Tibial nerve (tissue), 4 donors: ENCODE data around the gene TCF4. TPM values are rescaled to one million over a fixed set of nuclear protein-coding genes. Genes with fewer than 3 reads are reported as not detected.

ENCODE experiments used
- DNase-seq, 2 donors: peaks; one replicate each; pipeline ENCODE4 v3.0.0-alpha.2; 2019; ENCODE audit warnings: low spot score in 2 of 2
- H3K27ac ChIP-seq, 4 donors: fragments of 200-600 bp; sonication (generic) in 3 of 4; one replicate each; pipeline ENCODE4 v1.5.1; 2017 to 2019; ENCODE audit warnings: mild to moderate bottlenecking in 1 of 4
- H3K27me3 ChIP-seq, 2 donors: fragments of 200-600 bp; sonication (generic) in 1 of 2; one replicate each; pipeline versions ENCODE4 v1.5.1 to v1.6.0; 2017 to 2019
- H3K36me3 ChIP-seq, 3 donors: fragments of 200-600 bp; sonication (generic); one replicate each; pipeline ENCODE4 v1.5.1; 2018 to 2019
- H3K4me1 ChIP-seq, 4 donors: fragments of 200-600 bp; sonication (generic) in 3 of 4; one replicate each; pipeline ENCODE4 v1.5.1; 2017 to 2019
- H3K4me3 ChIP-seq, 4 donors: fragments of 200-600 bp; sonication (generic) in 3 of 4; one replicate each; pipeline ENCODE4 v1.5.1; 2017 to 2019; ENCODE audit warnings: mild to moderate bottlenecking in 1 of 4, moderate library complexity in 1 of 4
- H3K9me3 ChIP-seq, 4 donors: fragments of 200-600 bp; sonication (generic) in 3 of 4; one replicate each; pipeline ENCODE4 v1.5.1; 2017 to 2019
- EP300 ChIP-seq, 2 donors: sonication (generic); formaldehyde crosslinking; IDR thresholded peaks; one replicate each; pipeline ENCODE4 v1.6.1; 2017; ENCODE audit warnings: antibody characterized with exemption in 2 of 2, mild to moderate bottlenecking in 1 of 2
- POLR2A ChIP-seq, 2 donors: fragments of 450-650 bp; IDR thresholded peaks; one replicate each; pipeline ENCODE4 v1.6.1; 2017; ENCODE audit warnings: antibody characterized with exemption in 2 of 2, mild to moderate bottlenecking in 2 of 2, moderate library complexity in 2 of 2
- WGBS, 2 donors: methylation state at CpG; one replicate each; pipeline ENCODE4 v1.1.5; 2018; 5-methylcytosine and 5-hydroxymethylcytosine counted together
- total RNA-seq, 4 donors: library from RNA; depleted of rRNA; stranded (reverse); fragments of >200 nt; gene quantifications; one replicate each; pipeline ENCODE4 v1.1.0, GENCODE V29; 2016
- TF ChIP-seq, protein P1 (sequence below), 5 experiments: fragments of 200-600 bp in 3 of 5; fragments of 450-650 bp in 2 of 5; sonication (generic) in 3 of 5; IDR thresholded peaks; one replicate each; pipeline ENCODE4 v1.5.1; 2016 to 2019; ENCODE audit warnings: antibody characterized with exemption in 5 of 5, mild to moderate bottlenecking in 3 of 5, moderate library complexity in 2 of 5

TCF4 gene
- total RNA-seq, 4 donors from 2014 or later, result 100 to 157 (median 114) TPM

DNA sequence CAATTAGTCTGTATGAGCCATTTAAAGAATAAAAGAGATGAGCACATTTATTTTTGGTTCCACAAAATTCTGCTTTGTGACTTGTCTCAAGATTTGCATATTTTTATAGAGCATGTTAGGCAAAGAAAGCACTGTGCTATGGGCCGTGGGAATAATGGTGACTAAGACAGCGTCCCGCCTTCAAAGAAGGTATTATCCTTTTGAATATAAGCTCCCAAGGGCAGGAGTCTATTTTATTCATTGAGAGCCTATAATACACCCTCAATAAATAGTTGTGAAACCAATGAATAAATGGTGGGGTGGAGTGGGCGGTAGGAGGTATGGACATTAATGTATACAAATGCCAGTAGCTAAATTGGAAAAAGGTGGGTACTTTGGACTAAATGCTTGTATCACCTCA, 20.5 kb upstream of the TCF4 start:
- H3K4me1 ChIP-seq, result no peaks in the 10 kb centered on the region
- no peak overlapping the region for H3K4me3 ChIP-seq
- WGBS, 2 donors, result 90 to 92% methylated on average over 4 of the region's 4 CpGs
- no peaks in the 10 kb centered on the region for H3K36me3 ChIP-seq
- TF ChIP-seq EP300 (IDR thresholded peaks at IDR 0.05), result no peak
- TF ChIP-seq, protein P1, sequence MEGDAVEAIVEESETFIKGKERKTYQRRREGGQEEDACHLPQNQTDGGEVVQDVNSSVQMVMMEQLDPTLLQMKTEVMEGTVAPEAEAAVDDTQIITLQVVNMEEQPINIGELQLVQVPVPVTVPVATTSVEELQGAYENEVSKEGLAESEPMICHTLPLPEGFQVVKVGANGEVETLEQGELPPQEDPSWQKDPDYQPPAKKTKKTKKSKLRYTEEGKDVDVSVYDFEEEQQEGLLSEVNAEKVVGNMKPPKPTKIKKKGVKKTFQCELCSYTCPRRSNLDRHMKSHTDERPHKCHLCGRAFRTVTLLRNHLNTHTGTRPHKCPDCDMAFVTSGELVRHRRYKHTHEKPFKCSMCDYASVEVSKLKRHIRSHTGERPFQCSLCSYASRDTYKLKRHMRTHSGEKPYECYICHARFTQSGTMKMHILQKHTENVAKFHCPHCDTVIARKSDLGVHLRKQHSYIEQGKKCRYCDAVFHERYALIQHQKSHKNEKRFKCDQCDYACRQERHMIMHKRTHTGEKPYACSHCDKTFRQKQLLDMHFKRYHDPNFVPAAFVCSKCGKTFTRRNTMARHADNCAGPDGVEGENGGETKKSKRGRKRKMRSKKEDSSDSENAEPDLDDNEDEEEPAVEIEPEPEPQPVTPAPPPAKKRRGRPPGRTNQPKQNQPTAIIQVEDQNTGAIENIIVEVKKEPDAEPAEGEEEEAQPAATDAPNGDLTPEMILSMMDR (IDR thresholded peaks at IDR 0.05), result no peak
- TF ChIP-seq POLR2A (IDR thresholded peaks at IDR 0.05), result no peak
- H3K9me3 ChIP-seq, result no peaks in the 10 kb centered on the region
- DNase-seq, result no peak
- H3K27ac ChIP-seq, result no peak overlapping the region
- no peaks in the 10 kb centered on the region for H3K27me3 ChIP-seq

DNA sequence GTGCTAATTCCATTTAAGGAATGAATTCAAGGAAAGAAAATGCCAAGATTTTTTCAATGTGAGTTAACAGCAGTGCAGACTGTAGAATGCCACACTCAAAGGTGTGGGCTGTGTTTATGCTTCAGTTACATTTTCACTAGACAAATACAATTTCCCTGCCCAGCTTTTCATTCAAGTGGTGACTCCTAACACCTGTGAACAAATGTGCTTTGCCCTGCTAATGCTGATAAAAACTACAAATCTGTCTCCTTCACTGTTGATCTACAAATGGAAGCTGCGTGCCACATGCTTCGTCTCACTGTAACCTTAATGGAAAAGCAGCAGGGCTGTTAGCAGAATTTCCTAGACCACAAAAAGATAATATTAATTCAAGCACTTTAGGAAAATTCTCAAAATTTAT, 19.8 kb upstream of the TCF4 start:
- H3K36me3 ChIP-seq, result no peaks in the 10 kb centered on the region
- TF ChIP-seq POLR2A (IDR thresholded peaks at IDR 0.05), result no peak
- TF ChIP-seq EP300 (IDR thresholded peaks at IDR 0.05), result no peak
- TF ChIP-seq, protein P1 (IDR thresholded peaks at IDR 0.05), result no peak
- WGBS, 2 donors, result 95 to 100% methylated on average over 2 of the region's 2 CpGs

DNA sequence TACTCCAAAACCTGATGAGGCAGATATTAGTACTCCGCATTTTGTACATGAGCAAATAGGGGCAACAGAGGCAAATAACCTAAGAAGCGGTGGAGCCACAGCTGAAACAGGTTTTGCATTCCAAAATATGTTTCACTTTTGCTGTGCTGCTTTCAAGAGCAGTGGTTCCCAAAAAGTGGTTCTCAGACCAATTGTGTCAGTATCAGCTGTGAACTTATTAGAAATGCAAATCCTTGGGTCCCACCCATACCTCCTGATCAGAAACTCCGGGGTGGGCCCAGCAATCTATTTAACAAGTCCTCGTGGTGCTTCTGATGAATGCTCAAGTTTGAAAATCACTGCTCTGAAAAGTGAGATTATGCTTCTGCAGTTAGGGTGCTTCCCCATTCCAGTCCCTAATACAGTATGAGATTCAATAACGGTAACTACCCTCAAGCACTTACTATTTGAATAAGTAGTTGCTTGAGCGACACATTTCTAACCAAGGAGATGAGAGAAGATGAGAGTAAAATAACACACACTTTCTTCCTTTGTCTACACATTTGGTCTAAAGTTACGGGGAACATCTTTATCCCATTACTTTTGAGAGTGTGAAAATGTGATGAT, 17.8 kb upstream of the TCF4 start:
- H3K27ac ChIP-seq, result no peak overlapping the region
- no peaks in the 10 kb centered on the region for H3K27me3 ChIP-seq
- H3K36me3 ChIP-seq, result no peaks in the 10 kb centered on the region
- H3K9me3 ChIP-seq, result no peaks in the 10 kb centered on the region
- no peaks in the 10 kb centered on the region for H3K4me1 ChIP-seq
- DNase-seq, result no peak
- 72% methylated on average over 7 of the region's 7 CpGs for WGBS, 2 donors
- no peak overlapping the region for H3K4me3 ChIP-seq
- TF ChIP-seq POLR2A (IDR thresholded peaks at IDR 0.05) (no peak), EP300 (IDR thresholded peaks at IDR 0.05) (no peak)
- TF ChIP-seq, protein P1 (IDR thresholded peaks at IDR 0.05), result no peak

More for the DNA sequence above, 19.8 kb upstream of the TCF4 start:
- no peaks in the 10 kb centered on the region for H3K4me1 ChIP-seq
- H3K27ac ChIP-seq, result no peak overlapping the region
- H3K9me3 ChIP-seq, result no peaks in the 10 kb centered on the region
- DNase-seq, result no peak
- H3K4me3 ChIP-seq, result no peak overlapping the region
- no peaks in the 10 kb centered on the region for H3K27me3 ChIP-seq

DNA sequence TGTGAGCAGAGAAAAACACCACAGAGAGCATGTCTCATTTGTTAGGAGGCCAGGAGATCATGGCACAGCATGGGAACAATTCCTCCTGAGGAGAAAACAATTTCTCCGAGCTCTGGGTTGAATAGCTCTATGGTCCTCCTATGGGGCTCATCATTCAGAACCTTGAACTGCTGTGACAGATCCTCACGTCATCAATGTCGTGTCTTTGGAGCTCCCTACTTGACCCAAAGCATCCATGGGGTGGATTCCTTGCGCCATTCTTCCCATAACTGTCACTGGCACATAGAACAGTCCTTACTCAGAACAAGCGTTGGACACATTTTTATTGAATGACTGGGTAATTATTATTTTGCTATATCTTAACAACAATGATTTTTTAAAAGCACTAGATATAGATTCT, 15.8 kb upstream of the TCF4 start:
- WGBS, 2 donors, result 75 to 81% methylated on average over 5 of the region's 5 CpGs
- Histone ChIP-seq H3K4me1 (no peaks in the 10 kb centered on the region), H3K27ac (no peak overlapping the region), H3K9me3 (no peaks in the 10 kb centered on the region), H3K36me3 (no peaks in the 10 kb centered on the region), H3K4me3 (no peak overlapping the region), H3K27me3 (no peaks in the 10 kb centered on the region)
- no peak for TF ChIP-seq POLR2A (IDR thresholded peaks at IDR 0.05)
- TF ChIP-seq, protein P1 (IDR thresholded peaks at IDR 0.05), result no peak
- TF ChIP-seq EP300 (IDR thresholded peaks at IDR 0.05), result no peak
- no peak for DNase-seq

DNA sequence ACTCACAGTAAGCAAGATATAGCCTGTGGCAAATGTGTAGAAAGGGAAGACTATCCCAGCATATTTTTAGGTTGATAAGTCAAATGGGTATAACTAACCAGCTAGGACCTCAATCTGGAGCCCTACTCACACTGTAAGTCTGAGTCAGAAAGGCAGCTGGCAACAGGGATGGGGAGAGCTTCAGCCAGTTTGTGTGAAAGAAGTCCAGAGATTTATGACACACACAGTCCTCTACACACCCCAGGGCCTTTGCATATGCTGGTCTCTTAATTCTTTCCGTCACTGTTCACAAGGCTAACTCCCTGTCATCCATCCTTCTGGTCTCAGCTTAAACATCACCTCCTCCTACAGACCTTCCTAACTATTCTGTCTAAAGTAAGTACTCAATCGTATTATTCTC, 5.9 kb upstream of the TCF4 start:
- WGBS, 2 donors, result 92 to 96% methylated on average over 2 of the region's 2 CpGs
- H3K27ac ChIP-seq, result no peak overlapping the region
- TF ChIP-seq POLR2A (IDR thresholded peaks at IDR 0.05) (no peak), EP300 (IDR thresholded peaks at IDR 0.05) (no peak)
- TF ChIP-seq, protein P1 (IDR thresholded peaks at IDR 0.05), result no peak

More for the DNA sequence above, 5.9 kb upstream of the TCF4 start:
- Histone ChIP-seq H3K9me3 (no peaks in the 10 kb centered on the region), H3K4me1 (peaks cover 0 to 11% (median 0%) of the 10 kb centered on the region in 4 donors), H3K4me3 (no peak overlapping the region), H3K36me3 (no peaks in the 10 kb centered on the region), H3K27me3 (no peaks in the 10 kb centered on the region)
- DNase-seq, result no peak
